Mesenchymal stem cell (in vitro differentiated cells and primary cell): ENCODE data around the gene FUT3.
A peak's percentile ranks its signal among the peaks of the same experiment; 100 is the strongest.

Experiments
- DNase-seq: peaks from one replicate; pipeline ENCODE4 v3.0.0-alpha.2; 2013
- H2AFZ ChIP-seq: one replicate; pipeline ENCODE4 v1.6.1; 2013; ENCODE audit warnings: low read depth, mild to moderate bottlenecking, control low read depth, inconsistent platforms, low read length, moderate library complexity
- H2AK5ac ChIP-seq: 2 replicates; pipeline ENCODE4 v1.6.1; 2013; ENCODE audit warnings: low read length, moderate library complexity, mild to moderate bottlenecking, inconsistent platforms; ENCODE audit not compliant: severe bottlenecking
- H2BK120ac ChIP-seq: one replicate; pipeline ENCODE4 v1.6.1; 2013; ENCODE audit warnings: low read depth, mild to moderate bottlenecking, inconsistent platforms, low read length, moderate library complexity
- H2BK12ac ChIP-seq, 2 experiments: one replicate each; pipeline ENCODE4 v1.6.1; 2013; ENCODE audit warnings: inconsistent platforms in 2 of 2, low read length in 2 of 2, mild to moderate bottlenecking in 2 of 2, moderate library complexity in 2 of 2, control low read depth in 1 of 2
- H2BK15ac ChIP-seq: one replicate; pipeline ENCODE4 v1.6.1; 2013; ENCODE audit warnings: mild to moderate bottlenecking, low read depth, inconsistent platforms; ENCODE audit not compliant: poor library complexity, severe bottlenecking
- H2BK5ac ChIP-seq: 2 replicates; pipeline ENCODE4 v1.6.1; 2013; ENCODE audit warnings: low read depth, mild to moderate bottlenecking, low read length, control low read depth, inconsistent platforms; ENCODE audit not compliant: poor library complexity, severe bottlenecking
- H3K14ac ChIP-seq, 2 experiments: one replicate each; pipeline ENCODE4 v1.6.1; 2013; ENCODE audit warnings: inconsistent platforms in 2 of 2, low read length in 2 of 2, control low read depth in 1 of 2, mild to moderate bottlenecking in 1 of 2, moderate library complexity in 1 of 2
- H3K18ac ChIP-seq, 2 experiments: one replicate each; pipeline ENCODE4 v1.6.1; 2013; ENCODE audit warnings: inconsistent platforms in 2 of 2, low read length in 2 of 2, control low read depth in 1 of 2, low read depth in 1 of 2, mild to moderate bottlenecking in 1 of 2
- H3K23ac ChIP-seq, 2 experiments: one replicate each; pipeline ENCODE4 v1.6.1; 2013; ENCODE audit warnings: inconsistent platforms in 2 of 2, low read length in 2 of 2, mild to moderate bottlenecking in 2 of 2, moderate library complexity in 2 of 2, control low read depth in 1 of 2
- H3K27ac ChIP-seq: 2 replicates; pipeline ENCODE4 v1.5.1; 2013; ENCODE audit warnings: mild to moderate bottlenecking, moderate library complexity, low read length, control low read depth, inconsistent platforms; ENCODE audit not compliant: poor library complexity, severe bottlenecking
- H3K27me3 ChIP-seq, 2 experiments: 2 replicates each; pipeline versions ENCODE4 v1.6.1 to v1.7.0; 2013; ENCODE audit warnings: low read length in 2 of 2, mild to moderate bottlenecking in 2 of 2, moderate library complexity in 2 of 2, control low read depth in 1 of 2, inconsistent platforms in 1 of 2; ENCODE audit not compliant: control insufficient read depth in 1 of 2, insufficient read depth in 1 of 2
- H3K36me3 ChIP-seq, 2 experiments: 2 replicates each; pipeline versions ENCODE4 v1.6.1 to v1.7.0; 2013; ENCODE audit warnings: low read length in 2 of 2, control low read depth in 1 of 2, inconsistent platforms in 1 of 2, low read depth in 1 of 2, mild to moderate bottlenecking in 1 of 2; ENCODE audit not compliant: insufficient read depth in 2 of 2, control insufficient read depth in 1 of 2
- H3K4ac ChIP-seq, 2 experiments: one replicate each; pipeline ENCODE4 v1.6.1; 2013; ENCODE audit warnings: inconsistent platforms in 2 of 2, low read length in 2 of 2, mild to moderate bottlenecking in 2 of 2, moderate library complexity in 2 of 2, control low read depth in 1 of 2, low read depth in 1 of 2
- H3K4me1 ChIP-seq: 2 replicates; pipeline ENCODE4 v1.6.1; 2013; ENCODE audit warnings: low read depth, low read length, control low read depth; ENCODE audit not compliant: control insufficient read depth, insufficient read depth
- H3K4me2 ChIP-seq: 2 replicates; pipeline ENCODE4 v1.6.1; 2013; ENCODE audit warnings: low read length, mild to moderate bottlenecking, inconsistent platforms; ENCODE audit not compliant: poor library complexity, severe bottlenecking
- H3K4me3 ChIP-seq, 2 experiments: 2 replicates each; pipeline versions ENCODE4 v1.5.1 to v1.7.0; 2013; ENCODE audit warnings: low read length in 2 of 2, mild to moderate bottlenecking in 2 of 2, control low read depth in 1 of 2, low read depth in 1 of 2; ENCODE audit not compliant: insufficient read depth in 1 of 2
- H3K79me1 ChIP-seq: replicated peaks from 2 replicates; pipeline ENCODE4 v1.6.1; 2013; ENCODE audit warnings: mild to moderate bottlenecking, control low read depth, low read length, inconsistent platforms; ENCODE audit not compliant: poor library complexity, severe bottlenecking
- H3K9ac ChIP-seq: 2 replicates; pipeline ENCODE4 v1.7.0; 2013; ENCODE audit warnings: mild to moderate bottlenecking, low read length, moderate library complexity
- H3K9me3 ChIP-seq: 2 replicates; pipeline ENCODE4 v1.7.0; 2013; ENCODE audit warnings: mild to moderate bottlenecking, low read length; ENCODE audit not compliant: control insufficient read depth
- H4K8ac ChIP-seq: one replicate; pipeline ENCODE4 v1.6.1; 2013; ENCODE audit warnings: inconsistent platforms, mild to moderate bottlenecking, low read length, moderate library complexity
- H4K91ac ChIP-seq: one replicate; pipeline ENCODE4 v1.6.1; 2013; ENCODE audit warnings: mild to moderate bottlenecking, low read length, inconsistent platforms
- WGBS: methylation state at CpG from one replicate; pipeline ENCODE4 v1.1.7; 2013; ENCODE audit warnings: mixed read lengths; 5-methylcytosine and 5-hydroxymethylcytosine counted together

The FUT3 gene

GRCh38 chr19:5828661-5829566 lies 22.3 kb downstream of the FUT3 start:
- Histone ChIP-seq H3K4ac (peak overlapping the region; percentile 55 to 58), H2BK12ac (peak overlapping the region; percentile 45 to 85), H3K18ac (peak overlapping the region; percentile 79 to 92), H3K4me3 (peak overlapping the region; percentile 73 to 91), H3K4me1 (peaks cover 30% of the 10 kb centered on the region), H3K27me3 (peaks cover 0 to 40% of the 10 kb centered on the region in 2 experiments), H4K91ac (peak overlapping the region; percentile 94), H3K4me2 (peak overlapping the region; percentile 58), H3K23ac (no peak overlapping the region), H3K14ac (peak overlapping the region in 1 of 2 experiments; percentile 87), H3K36me3 (no peaks in the 10 kb centered on the region), H2BK5ac (no peak overlapping the region), H3K79me1 (peaks cover 1% of the 10 kb centered on the region), H3K9ac (peak overlapping the region; percentile 90), H3K27ac (peak overlapping the region; percentile 69), H2BK15ac (peak overlapping the region; percentile 46), H4K8ac (peak overlapping the region; percentile 82), H2BK120ac (no peak overlapping the region), H3K9me3 (no peaks in the 10 kb centered on the region), H2AFZ (peak overlapping the region; percentile 29), H2AK5ac (peak overlapping the region; percentile 23)
- peak; percentile 86 for DNase-seq
- 3% methylated on average over 38 of the region's 47 CpGs for WGBS

GRCh38 chr19:5827891-5828660 lies 23.2 kb downstream of the FUT3 start:
- H3K4me3 ChIP-seq: peak overlapping the region; percentile 73 to 91
- H3K23ac ChIP-seq: peak overlapping the region in 1 of 2 experiments; percentile 9
- H3K14ac ChIP-seq: peak overlapping the region in 1 of 2 experiments; percentile 87
- peak overlapping the region; percentile 23 for H2AK5ac ChIP-seq
- WGBS: 1% methylated on average over 66 of the region's 91 CpGs
- peak overlapping the region; percentile 84 for H2BK15ac ChIP-seq
- peak overlapping the region; percentile 79 to 92 for H3K18ac ChIP-seq
- no peaks in the 10 kb centered on the region for H3K36me3 ChIP-seq
- H4K91ac ChIP-seq: peak overlapping the region; percentile 94
- peaks cover 0 to 45% of the 10 kb centered on the region in 2 experiments for H3K27me3 ChIP-seq
- peak overlapping the region; percentile 99 for H4K8ac ChIP-seq
- H2AFZ ChIP-seq: peak overlapping the region; percentile 85
- H2BK120ac ChIP-seq: no peak overlapping the region
- H2BK5ac ChIP-seq: no peak overlapping the region
- H3K9ac ChIP-seq: peak overlapping the region; percentile 90
- H3K27ac ChIP-seq: peak overlapping the region; percentile 69
- peak overlapping the region; percentile 87 to 89 for H3K4ac ChIP-seq
- no peaks in the 10 kb centered on the region for H3K9me3 ChIP-seq
- H3K4me2 ChIP-seq: peak overlapping the region; percentile 65
- peak; percentile 94 for DNase-seq
- peaks cover 30% of the 10 kb centered on the region for H3K4me1 ChIP-seq
- H3K79me1 ChIP-seq: peaks cover 1% of the 10 kb centered on the region
- peak overlapping the region; percentile 45 to 55 for H2BK12ac ChIP-seq

- Histone ChIP-seq H3K9me3 (no peaks in the 10 kb centered on the region), H3K14ac (peak overlapping the region; percentile 40 to 81), H3K4me1 (peaks cover 30% of the 10 kb centered on the region), H3K79me1 (peaks cover 1% of the 10 kb centered on the region), H3K4me2 (peak overlapping the region; percentile 65), H2BK15ac (peak overlapping the region; percentile 20), H2AFZ (peak overlapping the region; percentile 85), H3K4me3 (peak overlapping the region; percentile 73 to 91), H2BK120ac (peak overlapping the region; percentile 29), H3K9ac (peak overlapping the region; percentile 49), H3K27ac (no peak overlapping the region), H2BK12ac (peak overlapping the region; percentile 55 to 70), H2AK5ac (peak overlapping the region; percentile 87), H3K23ac (no peak overlapping the region), H3K18ac (peak overlapping the region; percentile 81 to 90), H4K91ac (peak overlapping the region; percentile 81), H3K4ac (peak overlapping the region; percentile 87 to 89), H3K27me3 (peaks cover 0 to 48% of the 10 kb centered on the region in 2 experiments), H4K8ac (peak overlapping the region; percentile 99), H3K36me3 (no peaks in the 10 kb centered on the region), H2BK5ac (no peak overlapping the region)
- DNase-seq: no peak
- 24% methylated on average over 21 of the region's 37 CpGs for WGBS
These were observed 23.8 kb downstream of the FUT3 start for GRCh38 chr19:5827342-5827890.
